ENCODE measurements around the gene LDLR. TPM values are rescaled to one million over a fixed set of nuclear protein-coding genes. Genes with fewer than 3 reads are reported as not detected.

Gene LDLR
- total and polyA plus RNA-seq, 2 donors (not counting 1 experiment from before 2014, with no cell fraction given) = 1.8 to 4.8 TPM

- Histone ChIP-seq H2AFZ (ENCODE audit: insufficient read depth, low read depth, low read length, poor library complexity, severe bottlenecking) (no peak overlapping the region), H3K36me3 (replicated peaks in 1 of 2; ENCODE audit: control extremely low read depth in 1 of 2, control insufficient read depth in 1 of 2, extremely low read depth in 1 of 2, insufficient read depth in 2 of 2, low read length in 1 of 2) (peaks cover 0 to 20% of the 10 kb centered on the region in 2 experiments), H3K4me2 (replicated peaks; ENCODE audit: low read depth, low read length, poor library complexity, severe bottlenecking) (no peak overlapping the region), H3K4me3 (ENCODE audit: control extremely low read depth in 1 of 5, extremely low read depth in 1 of 5, insufficient read depth in 1 of 5, low read depth in 2 of 5, low read length in 4 of 5) (no peak overlapping the region), H3K9me3 (ENCODE audit: control extremely low read depth in 1 of 3, control insufficient read depth in 2 of 3, insufficient read depth in 1 of 3, low read length in 2 of 3) (peaks cover 0 to 10% (median 0%) of the 10 kb centered on the region in 3 donors), H3K9ac (ENCODE audit: low read length) (no peak overlapping the region), H3K79me2 (ENCODE audit: control insufficient read depth, insufficient read depth, low read length) (no peaks in the 10 kb centered on the region), H3K27ac (ENCODE audit: low read length in 2 of 2) (no peak overlapping the region), H3K4me1 (ENCODE audit: control insufficient read depth in 2 of 2, insufficient read depth in 2 of 2, low read length in 2 of 2) (no peaks in the 10 kb centered on the region), H4K20me1 (ENCODE audit: control insufficient read depth, insufficient read depth, low read length, poor library complexity, severe bottlenecking) (peaks cover 4% of the 10 kb centered on the region), H3K27me3 (replicated peaks in 1 of 4; ENCODE audit: control extremely low read depth in 1 of 4, control insufficient read depth in 3 of 4, insufficient read depth in 4 of 4, low read length in 3 of 4) (peaks cover 0 to 2% (median 0%) of the 10 kb centered on the region in 4 experiments)
- no peak for TF ChIP-seq EZH2 (IDR thresholded peaks at IDR 0.05; ENCODE audit: borderline replicate concordance, insufficient read depth, low read depth, low read length, poor library complexity, severe bottlenecking)
- TF ChIP-seq, protein P1, sequence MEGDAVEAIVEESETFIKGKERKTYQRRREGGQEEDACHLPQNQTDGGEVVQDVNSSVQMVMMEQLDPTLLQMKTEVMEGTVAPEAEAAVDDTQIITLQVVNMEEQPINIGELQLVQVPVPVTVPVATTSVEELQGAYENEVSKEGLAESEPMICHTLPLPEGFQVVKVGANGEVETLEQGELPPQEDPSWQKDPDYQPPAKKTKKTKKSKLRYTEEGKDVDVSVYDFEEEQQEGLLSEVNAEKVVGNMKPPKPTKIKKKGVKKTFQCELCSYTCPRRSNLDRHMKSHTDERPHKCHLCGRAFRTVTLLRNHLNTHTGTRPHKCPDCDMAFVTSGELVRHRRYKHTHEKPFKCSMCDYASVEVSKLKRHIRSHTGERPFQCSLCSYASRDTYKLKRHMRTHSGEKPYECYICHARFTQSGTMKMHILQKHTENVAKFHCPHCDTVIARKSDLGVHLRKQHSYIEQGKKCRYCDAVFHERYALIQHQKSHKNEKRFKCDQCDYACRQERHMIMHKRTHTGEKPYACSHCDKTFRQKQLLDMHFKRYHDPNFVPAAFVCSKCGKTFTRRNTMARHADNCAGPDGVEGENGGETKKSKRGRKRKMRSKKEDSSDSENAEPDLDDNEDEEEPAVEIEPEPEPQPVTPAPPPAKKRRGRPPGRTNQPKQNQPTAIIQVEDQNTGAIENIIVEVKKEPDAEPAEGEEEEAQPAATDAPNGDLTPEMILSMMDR (IDR thresholded peaks at IDR 0.05) = no peak
- POLR2A ChIA-PET = interaction anchor here (0.6 kb wide), 1 partner anchor 181 kb away, joined by 3 read pairs; no protein-coding TSS in a partner anchor
- Mint-ChIP-seq H3K4me3 (no peak overlapping the region), H3K27ac (no peak overlapping the region), H3K4me1 (no peaks in the 10 kb centered on the region), H3K9me3 (ENCODE audit: insufficient read depth) (no peaks in the 10 kb centered on the region), H3K27me3 (no peaks in the 10 kb centered on the region)
- ATAC-seq (ENCODE audit: low read depth) = no peak
- DNase-seq = no peak
- CTCF ChIA-PET = interaction anchor here (1.0 kb wide), 1 partner anchor 63 kb away, joined by 4 read pairs; no protein-coding TSS in a partner anchor
- intact Hi-C loops (cut with micrococcal nuclease) = no loop called here
- 83% methylated on average over 1 of the region's 3 CpGs for WGBS (ENCODE audit: insufficient coverage)
Observed at GRCh38 chr19:11063434-11063833, 25.8 kb upstream of the LDLR start.

DNA sequence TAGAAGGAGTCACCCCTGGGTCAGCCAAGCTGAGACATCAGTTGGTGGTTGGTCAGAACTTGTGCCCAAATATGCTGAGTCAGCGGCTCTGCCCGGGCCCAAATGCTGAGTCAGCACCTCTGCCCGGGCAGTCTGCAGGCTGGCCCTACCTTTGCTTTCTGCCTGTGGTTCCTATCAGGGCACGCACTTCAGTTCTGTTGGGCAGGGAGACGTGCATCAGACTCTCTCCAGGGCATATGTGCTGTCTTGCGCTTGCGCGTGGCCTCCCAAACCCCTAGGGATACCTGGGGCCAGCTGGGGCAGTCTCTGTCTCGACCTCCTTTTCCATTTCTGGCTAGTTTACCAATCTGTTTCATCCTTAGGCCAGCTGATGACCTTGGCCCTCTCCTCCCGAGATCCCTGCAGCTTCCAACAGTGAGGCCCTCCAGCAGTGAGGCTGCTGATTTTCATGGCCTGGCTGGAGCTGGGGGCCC is 24.4 kb upstream of the LDLR start:
- H3K4me1 Mint-ChIP-seq = no peaks in the 10 kb centered on the region
- ChIA-PET POLR2A (no interaction called here), CTCF (interaction anchor here (1.2 kb wide), 1 partner anchor 29 kb away, joined by 3 read pairs; no protein-coding TSS in a partner anchor)
- no peaks in the 10 kb centered on the region for H4K20me1 ChIP-seq (ENCODE audit: control insufficient read depth, insufficient read depth, low read length, poor library complexity, severe bottlenecking)
- no peak overlapping the region for H3K4me2 ChIP-seq (replicated peaks; ENCODE audit: low read depth, low read length, poor library complexity, severe bottlenecking)
- no peak overlapping the region for H3K4me3 Mint-ChIP-seq
- ATAC-seq (ENCODE audit: low read depth) = no peak
- intact Hi-C loops (cut with micrococcal nuclease) = no loop called here
- peaks cover 0 to 12% of the 10 kb centered on the region in 2 experiments for H3K36me3 ChIP-seq (replicated peaks in 1 of 2; ENCODE audit: control extremely low read depth in 1 of 2, control insufficient read depth in 1 of 2, extremely low read depth in 1 of 2, insufficient read depth in 2 of 2, low read length in 1 of 2)
- no peak for DNase-seq
- no peaks in the 10 kb centered on the region for H3K9me3 Mint-ChIP-seq (ENCODE audit: insufficient read depth)
- H3K9ac ChIP-seq (ENCODE audit: low read length) = no peak overlapping the region
- no peaks in the 10 kb centered on the region for H3K4me1 ChIP-seq (ENCODE audit: control insufficient read depth in 2 of 2, insufficient read depth in 2 of 2, low read length in 2 of 2)
- no peak for TF ChIP-seq EZH2 (IDR thresholded peaks at IDR 0.05; ENCODE audit: borderline replicate concordance, insufficient read depth, low read depth, low read length, poor library complexity, severe bottlenecking)
- TF ChIP-seq, protein P1 (IDR thresholded peaks at IDR 0.05) = no peak
- H3K4me3 ChIP-seq (ENCODE audit: control extremely low read depth in 1 of 5, extremely low read depth in 1 of 5, insufficient read depth in 1 of 5, low read depth in 2 of 5, low read length in 4 of 5) = no peak overlapping the region
- no peaks in the 10 kb centered on the region for H3K27me3 Mint-ChIP-seq
- H3K27ac ChIP-seq (ENCODE audit: low read length in 2 of 2) = no peak overlapping the region
- 88% methylated on average over 10 of the region's 10 CpGs for WGBS (ENCODE audit: insufficient coverage)
- H3K79me2 ChIP-seq (ENCODE audit: control insufficient read depth, insufficient read depth, low read length) = no peaks in the 10 kb centered on the region
- no peak overlapping the region for H2AFZ ChIP-seq (ENCODE audit: insufficient read depth, low read depth, low read length, poor library complexity, severe bottlenecking)
- no peak overlapping the region for H3K27ac Mint-ChIP-seq
- peaks cover 0 to 6% (median 0%) of the 10 kb centered on the region in 4 experiments for H3K27me3 ChIP-seq (replicated peaks in 1 of 4; ENCODE audit: control extremely low read depth in 1 of 4, control insufficient read depth in 3 of 4, insufficient read depth in 4 of 4, low read length in 3 of 4)
- H3K9me3 ChIP-seq (ENCODE audit: control extremely low read depth in 1 of 3, control insufficient read depth in 2 of 3, insufficient read depth in 1 of 3, low read length in 2 of 3) = peaks cover 0 to 14% (median 0%) of the 10 kb centered on the region in 3 donors
